Left lung (tissue), 10 donors: ENCODE results near the gene PRRT4. TPM values are rescaled to one million over a fixed set of nuclear protein-coding genes. Genes with fewer than 3 reads are reported as not detected.

Experiments used
- ATAC-seq: fragments of 200-7000 bp; cut with Tn5 transposase; one replicate; pipeline ENCODE4 v1.9.1; 2020; ENCODE audit warnings: moderate library complexity
- DNase-seq, 4 donors: peaks; one replicate each; pipeline ENCODE4 v3.0.0-alpha.2; 2013 to 2020
- H3K27ac ChIP-seq, 2 donors: fragments of 200-600 bp; sonication (generic) in 1 of 2; one replicate each; pipeline versions ENCODE4 v1.5.0 to v1.8.0; 2020 to 2021
- H3K27me3 ChIP-seq, 2 donors: fragments of 200-600 bp; sonication (generic) in 1 of 2; one replicate each; pipeline versions ENCODE4 v1.5.0 to v1.8.0; 2020 to 2021
- H3K36me3 ChIP-seq, 2 donors: fragments of 200-600 bp; sonication (generic) in 1 of 2; one replicate each; pipeline versions ENCODE4 v1.5.0 to v1.8.0; 2020 to 2021
- H3K4me1 ChIP-seq, 2 donors: fragments of 200-600 bp; one replicate each; pipeline ENCODE4 v1.8.0; 2021
- H3K4me3 ChIP-seq, 2 donors: fragments of 200-600 bp; sonication (generic) in 1 of 2; one replicate each; pipeline versions ENCODE4 v1.5.0 to v1.8.0; 2020 to 2021; ENCODE audit warnings: mild to moderate bottlenecking in 1 of 2
- H3K9me3 ChIP-seq, 2 donors: fragments of 200-600 bp; sonication (generic) in 1 of 2; one replicate each; pipeline versions ENCODE4 v1.5.0 to v1.8.0; 2020 to 2021
- intact Hi-C, 2 donors: fragments of 100-400 bp; cut with DNase I; formaldehyde crosslinking; loops; one replicate each; pipeline versions ENCODE4 v1.11.2 to v1.14.2; 2022
- polyA plus RNA-seq, 6 donors: library from polyadenylated mRNA; unstranded; fragments of 120-200 nt; gene quantifications; one replicate each; pipeline ENCODE4 v1.2.1, GENCODE V29; 2013; ENCODE audit not compliant: insufficient read length in 6 of 6
- total RNA-seq, 2 donors: library from RNA; stranded (reverse); fragmentation: NEBNext Ultra II Directional; extraction: Animal tissue kit (Norgen Biotek cat#: 25700); gene quantifications; one replicate each; pipeline ENCODE4 v1.2.1, GENCODE V29; 2021
- TF ChIP-seq, protein P1 (sequence below), 2 donors: fragments of 200-600 bp; sonication (generic) in 1 of 2; IDR thresholded peaks; one replicate each; pipeline versions ENCODE4 v1.5.0 to v1.8.0; 2021; ENCODE audit warnings: antibody characterized with exemption in 2 of 2
- donor health status: DM: no; HTN: yes; CAD: no.
- donor health status: DM: no; HTN: no; CAD: no.

PRRT4 gene
- total and polyA plus RNA-seq, 8 donors: 0.42 to 3.8 (median 2.7) TPM

DNA sequence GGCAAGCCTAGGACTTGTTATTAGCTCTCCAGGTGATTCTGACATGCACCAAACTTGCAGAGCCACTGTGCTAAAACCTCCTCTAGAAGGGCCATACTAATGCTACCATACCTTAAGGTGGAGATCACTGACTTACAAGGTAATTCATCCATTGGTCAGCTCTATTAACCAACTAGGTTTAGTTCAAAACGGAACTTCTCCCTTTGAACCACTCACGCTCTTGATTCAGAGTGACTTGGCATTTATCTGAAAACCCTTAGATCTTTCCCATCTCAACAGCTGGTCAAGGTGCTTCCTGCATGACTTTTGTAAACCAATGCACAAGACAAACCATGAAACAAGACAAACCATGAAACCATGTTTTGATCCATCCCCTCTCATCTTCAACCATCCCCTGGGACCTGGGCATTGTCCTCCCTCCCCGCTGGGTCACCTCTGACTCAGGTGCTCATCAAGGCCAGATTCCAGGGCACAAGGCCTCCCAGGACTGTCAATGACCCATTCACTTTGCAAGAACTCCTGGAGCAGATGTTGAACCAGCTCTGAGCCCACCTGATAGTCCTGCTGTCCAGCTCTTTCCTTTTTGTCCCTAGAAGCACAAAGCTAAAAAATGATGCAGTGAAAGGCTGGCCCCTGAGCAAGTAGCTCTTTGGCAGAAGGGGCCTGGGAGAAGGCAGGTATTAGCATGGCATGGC, 29.5 kb upstream of the PRRT4 start:
- ATAC-seq: no peak
- Histone ChIP-seq H3K9me3 (no peaks in the 10 kb centered on the region), H3K36me3 (peaks cover 0 to 49% of the 10 kb centered on the region in 2 donors), H3K27ac (no peak overlapping the region), H3K27me3 (peaks cover 0 to 13% of the 10 kb centered on the region in 2 donors), H3K4me1 (peaks cover 0 to 11% of the 10 kb centered on the region in 2 donors), H3K4me3 (no peak overlapping the region)
- intact Hi-C loops: no loop called here
- DNase-seq: peak in 1 of 4 donors; percentile 14
- TF ChIP-seq, protein P1, sequence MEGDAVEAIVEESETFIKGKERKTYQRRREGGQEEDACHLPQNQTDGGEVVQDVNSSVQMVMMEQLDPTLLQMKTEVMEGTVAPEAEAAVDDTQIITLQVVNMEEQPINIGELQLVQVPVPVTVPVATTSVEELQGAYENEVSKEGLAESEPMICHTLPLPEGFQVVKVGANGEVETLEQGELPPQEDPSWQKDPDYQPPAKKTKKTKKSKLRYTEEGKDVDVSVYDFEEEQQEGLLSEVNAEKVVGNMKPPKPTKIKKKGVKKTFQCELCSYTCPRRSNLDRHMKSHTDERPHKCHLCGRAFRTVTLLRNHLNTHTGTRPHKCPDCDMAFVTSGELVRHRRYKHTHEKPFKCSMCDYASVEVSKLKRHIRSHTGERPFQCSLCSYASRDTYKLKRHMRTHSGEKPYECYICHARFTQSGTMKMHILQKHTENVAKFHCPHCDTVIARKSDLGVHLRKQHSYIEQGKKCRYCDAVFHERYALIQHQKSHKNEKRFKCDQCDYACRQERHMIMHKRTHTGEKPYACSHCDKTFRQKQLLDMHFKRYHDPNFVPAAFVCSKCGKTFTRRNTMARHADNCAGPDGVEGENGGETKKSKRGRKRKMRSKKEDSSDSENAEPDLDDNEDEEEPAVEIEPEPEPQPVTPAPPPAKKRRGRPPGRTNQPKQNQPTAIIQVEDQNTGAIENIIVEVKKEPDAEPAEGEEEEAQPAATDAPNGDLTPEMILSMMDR (IDR thresholded peaks at IDR 0.05): no peak

DNA sequence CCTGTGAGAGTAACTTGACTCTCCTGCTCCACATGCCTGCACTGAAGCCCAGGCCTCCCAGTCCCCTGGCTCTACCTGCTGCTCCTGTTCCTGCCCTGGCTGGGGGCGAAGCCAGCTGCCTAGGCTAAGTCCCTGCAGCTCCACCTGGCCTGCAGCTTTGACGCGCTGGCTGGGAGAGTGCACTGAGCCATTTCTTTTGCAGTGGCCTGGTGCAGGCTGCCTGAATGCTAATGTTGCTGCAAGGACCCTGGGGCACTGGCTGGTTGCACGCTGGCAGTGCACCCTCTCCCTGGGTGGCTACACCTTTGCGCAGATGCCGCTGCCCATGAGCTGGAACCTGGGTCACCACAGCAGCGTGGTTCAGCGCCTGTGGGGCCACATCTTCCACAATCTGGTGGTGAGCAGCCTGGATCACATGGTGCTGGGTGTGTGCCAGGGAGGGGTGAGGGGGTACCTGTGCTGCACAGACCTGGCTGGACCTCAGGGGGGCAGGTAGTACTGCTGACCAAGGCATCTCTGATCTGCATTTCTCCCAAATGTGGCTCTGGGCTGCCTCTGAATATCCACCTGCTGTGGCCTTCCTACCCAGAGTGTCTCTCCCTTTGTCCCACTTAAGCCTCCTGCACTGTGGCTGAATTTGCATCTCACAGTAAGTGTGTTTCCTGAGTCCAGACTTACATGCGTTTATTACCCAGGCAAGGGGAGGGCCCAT, 28.3 kb upstream of the PRRT4 start:
- Histone ChIP-seq H3K4me1 (peaks cover 0 to 11% of the 10 kb centered on the region in 2 donors), H3K27me3 (peaks cover 0 to 13% of the 10 kb centered on the region in 2 donors), H3K36me3 (peaks cover 0 to 36% of the 10 kb centered on the region in 2 donors), H3K9me3 (no peaks in the 10 kb centered on the region), H3K27ac (no peak overlapping the region), H3K4me3 (no peak overlapping the region)
- DNase-seq: peak in 1 of 4 donors; percentile 28
- intact Hi-C loops: loop anchor here in 1 of 2 donors (5.0 kb wide), 1 partner anchor 37 kb away; no protein-coding TSS in a partner anchor
- no peak for ATAC-seq
- TF ChIP-seq, protein P1 (IDR thresholded peaks at IDR 0.05): no peak

GRCh38 chr7:128389085-128389617, 27.7 kb upstream of the PRRT4 start:
- peak in 1 of 4 donors; percentile 9 for DNase-seq
- Histone ChIP-seq H3K4me1 (peaks cover 0 to 11% of the 10 kb centered on the region in 2 donors), H3K27ac (no peak overlapping the region), H3K9me3 (no peaks in the 10 kb centered on the region), H3K27me3 (peaks cover 0 to 13% of the 10 kb centered on the region in 2 donors), H3K36me3 (peaks cover 0 to 30% of the 10 kb centered on the region in 2 donors), H3K4me3 (no peak overlapping the region)
- ATAC-seq: no peak
- intact Hi-C loops: loop anchor here in 1 of 2 donors (5.0 kb wide), 1 partner anchor 37 kb away; no protein-coding TSS in a partner anchor
- TF ChIP-seq, protein P1 (IDR thresholded peaks at IDR 0.05): no peak

DNA sequence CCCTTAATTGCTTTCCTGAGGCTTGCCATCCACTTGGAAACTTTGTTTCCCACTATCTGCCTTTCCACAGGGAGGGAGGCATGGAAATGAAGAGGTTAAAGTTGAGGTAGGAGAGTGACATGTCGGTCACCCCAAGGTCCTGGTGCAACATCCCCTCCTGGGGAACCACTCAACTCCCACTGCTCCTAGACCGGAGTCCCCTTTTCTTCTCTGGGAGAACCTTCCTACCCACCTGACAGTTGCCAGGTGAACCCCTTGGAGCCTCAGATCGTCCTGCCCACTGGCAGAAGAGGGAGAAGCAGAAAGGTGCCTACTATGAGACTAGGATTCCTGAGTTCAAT, 26.6 kb upstream of the PRRT4 start:
- no peaks in the 10 kb centered on the region for H3K9me3 ChIP-seq
- TF ChIP-seq, protein P1 (IDR thresholded peaks at IDR 0.05): no peak
- intact Hi-C loops: loop anchor here in 1 of 2 donors (5.0 kb wide), 1 partner anchor 36 kb away; no protein-coding TSS in a partner anchor
- H3K36me3 ChIP-seq: peaks cover 0 to 20% of the 10 kb centered on the region in 2 donors
- H3K27ac ChIP-seq: no peak overlapping the region
- ATAC-seq (no peak), DNase-seq (no peak)
- H3K4me3 ChIP-seq: no peak overlapping the region
- peaks cover 0 to 13% of the 10 kb centered on the region in 2 donors for H3K27me3 ChIP-seq
- peaks cover 0 to 11% of the 10 kb centered on the region in 2 donors for H3K4me1 ChIP-seq
